ENCODE data around the gene SKIDA1.

Gene SKIDA1

DNA sequence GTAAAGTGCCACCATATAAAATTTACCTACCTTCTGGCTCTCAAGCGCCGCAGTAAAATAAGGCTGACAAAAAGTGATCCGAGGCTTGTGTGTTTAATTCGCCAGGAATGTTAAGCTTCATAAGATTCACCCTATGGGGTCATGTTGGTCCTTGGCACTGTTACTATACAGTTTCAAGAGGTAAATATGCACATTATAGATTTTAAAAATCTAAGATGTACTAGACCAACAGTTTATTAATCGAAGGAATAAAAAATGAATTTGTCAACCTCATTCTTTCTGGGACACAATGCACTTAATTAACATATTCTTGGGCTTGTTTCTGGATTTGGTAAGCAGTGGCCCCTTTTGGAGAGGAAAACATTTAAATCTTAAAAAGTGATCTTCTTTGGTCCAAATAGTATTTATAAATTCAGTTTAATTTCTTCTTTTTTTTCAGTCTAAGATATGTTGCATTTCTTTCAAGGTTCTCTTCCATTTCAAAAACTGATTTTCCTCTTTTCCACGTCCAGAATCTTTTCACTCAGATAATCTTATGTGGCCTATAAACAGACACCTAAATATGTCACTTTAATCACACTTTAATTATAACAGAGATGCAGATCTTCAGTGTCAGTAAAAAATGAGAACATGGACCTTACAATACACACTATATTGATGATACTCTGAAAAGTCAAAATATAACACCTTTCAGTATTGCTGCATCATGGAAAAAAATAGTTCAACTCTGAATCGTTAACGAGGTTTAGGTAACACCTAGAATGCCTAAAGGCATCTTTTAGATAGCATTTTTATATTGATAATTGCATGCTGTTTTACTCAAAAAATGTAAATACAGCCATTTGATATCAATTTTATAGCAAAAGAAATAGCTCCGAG lies 3.8 kb upstream of the SKIDA1 start:
- DNase-seq (ENCODE audit: low read depth), result no peak

GRCh38 chr10:21528236-21529031 lies 3.0 kb upstream of the SKIDA1 start:
- no peak for DNase-seq (ENCODE audit: low read depth)

DNA sequence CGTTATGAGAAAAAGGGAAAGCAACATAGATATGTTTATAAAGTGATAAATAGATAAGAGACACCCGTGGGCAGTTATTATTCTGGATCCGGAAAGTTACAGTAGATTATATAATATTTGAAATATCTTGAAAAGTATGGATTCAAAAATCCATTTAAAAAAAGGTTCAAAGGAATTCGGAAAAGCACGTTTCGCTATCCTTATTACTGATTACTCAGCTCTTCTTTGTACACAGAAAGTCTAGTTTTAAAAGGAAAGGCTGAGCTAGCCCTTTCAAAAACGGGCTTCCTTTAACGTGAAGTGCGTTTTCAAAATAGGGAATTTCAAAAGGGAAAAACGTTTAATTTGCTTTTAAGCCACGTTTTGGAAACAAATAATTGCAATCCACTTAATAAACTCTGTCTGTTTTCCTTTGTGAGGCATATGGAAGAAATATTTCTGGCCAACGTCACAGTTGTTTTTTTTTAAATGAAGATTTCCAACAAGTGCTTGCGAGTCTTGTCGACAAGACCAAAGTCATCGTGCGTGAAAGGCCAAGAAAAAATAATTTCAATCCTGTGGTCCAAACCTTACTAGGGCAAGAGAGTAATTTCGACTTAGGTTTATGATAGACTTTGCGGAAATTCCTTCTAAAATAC lies 2.2 kb upstream of the SKIDA1 start:
- no peak for DNase-seq (ENCODE audit: low read depth)

DNA sequence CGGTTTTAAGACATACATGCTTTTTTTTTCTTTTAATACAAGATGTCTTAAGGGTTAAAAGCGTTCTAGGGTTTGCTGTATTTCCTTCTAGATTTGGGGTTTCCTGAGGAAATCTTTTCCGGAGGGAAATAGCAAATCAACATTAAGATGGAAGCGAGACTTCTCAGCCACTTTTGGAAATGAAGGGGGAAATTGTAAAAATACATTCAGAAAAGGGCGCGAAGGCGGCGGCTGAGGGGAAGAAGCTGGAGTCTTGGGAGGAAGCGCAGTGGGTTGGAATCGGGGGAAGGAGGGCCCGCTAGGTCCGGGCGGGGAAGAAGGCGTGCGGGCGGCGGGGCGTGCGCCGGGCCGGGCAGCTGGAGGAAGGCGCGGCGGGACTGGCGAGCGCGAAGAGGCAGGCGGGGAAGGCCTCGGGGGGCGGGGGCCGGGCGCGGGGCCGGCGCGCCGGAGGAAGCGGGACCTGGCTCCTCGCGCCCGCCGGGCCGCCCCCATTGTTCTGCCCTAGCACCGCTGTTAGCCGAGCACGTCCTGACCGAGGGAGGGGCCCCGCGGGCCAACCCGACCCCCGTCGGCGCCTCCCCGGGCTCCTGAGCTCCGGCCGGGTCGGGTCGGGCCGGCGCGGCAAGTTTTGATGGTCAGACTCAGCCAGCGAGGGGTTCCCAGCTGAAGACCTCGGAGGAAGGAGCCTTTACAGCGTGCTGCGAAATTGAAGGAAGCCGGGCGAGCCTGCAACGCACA lies 1.5 kb upstream of the SKIDA1 start:
- DNase-seq (ENCODE audit: low read depth), result no peak

DNA sequence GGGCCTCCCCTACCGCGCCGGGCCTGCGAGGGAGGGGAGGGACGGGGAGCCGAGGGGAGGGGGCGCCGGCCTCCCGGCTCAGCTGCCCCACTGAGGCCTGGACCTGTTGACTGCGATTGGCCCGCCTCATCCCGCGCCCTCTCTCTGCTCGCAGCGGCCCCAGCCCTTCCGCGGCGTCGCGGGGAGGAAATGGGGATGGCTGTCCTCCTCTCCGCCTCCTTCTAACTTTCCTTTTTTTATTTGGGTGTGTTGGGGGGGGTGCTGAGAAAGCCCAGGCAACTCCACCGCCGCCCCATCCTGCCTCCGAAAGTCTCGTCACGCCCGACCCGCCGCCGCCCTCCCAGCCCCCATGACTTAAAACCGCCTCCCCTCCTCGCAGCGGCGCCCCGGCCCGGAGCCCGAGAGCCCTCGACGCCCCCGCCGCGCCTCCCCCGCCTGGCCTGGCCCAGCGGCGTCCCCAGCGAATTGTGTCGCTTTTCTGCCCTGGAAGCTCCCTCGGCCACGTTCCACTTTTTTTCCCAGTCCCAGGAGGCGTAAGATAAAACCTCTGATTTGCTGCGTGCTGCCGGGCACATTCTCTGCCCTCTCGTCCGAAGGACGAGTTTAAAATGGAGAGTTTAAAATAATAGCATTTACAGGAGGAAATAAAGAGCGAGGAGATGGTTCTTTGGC lies 842 bp upstream of the SKIDA1 start:
- peak; percentile 82 for DNase-seq (ENCODE audit: low read depth)

DNA sequence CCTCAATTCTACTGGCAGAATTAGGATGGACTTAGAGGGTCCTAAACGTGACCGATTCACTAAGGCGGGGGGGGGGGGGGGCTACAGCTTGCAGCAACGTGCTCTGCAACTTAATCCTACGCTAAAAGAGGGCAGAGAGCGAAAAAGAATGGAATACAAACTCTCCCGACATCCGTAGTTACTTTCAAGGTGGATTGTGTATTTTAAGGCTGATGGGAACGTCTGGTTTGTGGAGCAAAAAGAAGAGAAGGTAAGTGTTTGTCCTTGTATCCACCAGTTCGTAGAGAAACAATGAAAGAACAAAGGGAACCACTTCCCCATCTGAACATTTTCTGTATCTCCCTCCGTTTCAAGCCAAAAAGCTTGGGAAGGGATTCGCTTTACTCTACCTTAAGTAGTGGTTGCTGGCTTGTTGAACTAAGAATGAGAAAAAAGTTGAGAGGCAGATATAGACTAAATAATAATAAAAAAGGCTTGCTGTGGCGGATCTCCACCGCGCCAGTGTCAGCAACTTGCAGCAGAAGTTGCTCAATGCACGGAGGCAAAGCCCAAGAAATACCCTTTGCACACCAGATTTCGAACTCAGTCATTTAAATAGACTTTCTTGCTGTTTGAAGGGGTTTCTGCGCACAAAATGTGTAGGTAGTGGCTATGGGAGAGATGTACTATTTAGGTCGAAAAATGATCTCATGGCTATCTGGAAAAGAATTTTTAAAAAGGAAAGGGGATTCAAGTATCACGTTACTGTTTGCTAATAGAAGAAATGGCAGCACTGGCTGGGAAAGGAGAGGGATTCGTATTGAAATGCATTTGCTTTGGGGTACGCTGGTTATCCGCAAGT lies 736 bp downstream of the SKIDA1 start:
- DNase-seq (ENCODE audit: low read depth), result no peak

DNA sequence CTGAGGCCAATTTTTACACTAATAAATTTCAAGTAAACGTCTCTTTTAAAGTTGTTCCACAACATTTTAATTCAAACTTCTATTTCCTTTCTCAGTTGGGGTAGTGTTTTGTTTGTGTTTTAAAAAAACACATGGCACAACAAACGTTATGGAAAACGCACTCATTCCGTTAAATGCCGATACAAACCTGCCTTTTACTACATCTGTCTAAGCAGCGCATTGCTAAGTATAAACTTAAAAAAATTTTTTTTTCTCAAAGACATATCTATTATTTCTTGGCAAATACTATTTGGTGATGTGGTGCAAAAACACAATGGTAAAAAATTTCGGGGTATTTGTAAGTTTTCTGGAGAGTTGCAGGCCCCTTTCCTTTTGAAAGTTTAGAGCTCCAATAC lies 1.4 kb downstream of the SKIDA1 start:
- no peak for DNase-seq (ENCODE audit: low read depth)

DNA sequence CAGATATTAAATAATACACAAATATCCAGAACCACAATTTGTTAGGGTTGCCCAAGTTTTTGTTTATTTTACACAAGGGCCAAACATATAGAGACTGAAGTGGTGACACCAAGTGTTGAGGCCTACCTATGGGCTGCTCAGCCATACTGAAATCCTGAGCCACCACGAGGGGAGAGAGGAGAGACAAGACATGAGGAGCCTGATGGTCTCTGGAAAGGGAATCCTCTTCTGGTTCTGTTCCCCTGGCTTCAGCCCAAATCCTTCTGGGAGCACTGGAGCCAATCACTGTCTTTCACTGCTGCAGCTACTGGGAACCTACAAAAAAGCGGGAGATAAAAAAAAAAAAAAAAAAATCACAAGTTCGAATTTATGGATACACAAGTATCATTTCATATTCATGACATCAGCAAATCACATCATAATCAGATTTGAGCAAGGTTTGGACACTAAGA lies 1.9 kb downstream of the SKIDA1 start:
- DNase-seq (ENCODE audit: low read depth), result no peak

GRCh38 chr10:21522631-21523406 lies 2.7 kb downstream of the SKIDA1 start:
- no peak for DNase-seq (ENCODE audit: low read depth)

GRCh38 chr10:21521751-21522533 lies 3.5 kb downstream of the SKIDA1 start:
- DNase-seq (ENCODE audit: low read depth), result no peak

DNA sequence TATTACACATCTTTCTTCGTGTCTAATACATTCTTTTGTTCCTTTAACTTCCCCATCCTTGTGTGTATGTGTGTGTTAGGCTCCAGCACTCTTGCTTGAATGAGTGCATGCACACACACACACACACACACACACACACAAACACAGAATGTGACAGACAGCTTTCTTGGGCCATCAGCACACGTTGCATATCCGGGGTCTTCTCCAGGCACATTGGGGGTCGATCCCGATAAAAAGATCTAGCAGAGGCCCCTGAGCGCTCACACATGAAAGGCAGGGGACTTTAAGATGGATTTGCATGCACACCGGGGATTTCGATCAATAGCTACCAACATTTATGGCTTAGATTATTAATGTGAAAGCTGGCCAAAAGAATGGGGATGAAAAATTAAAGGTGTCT lies 4.5 kb downstream of the SKIDA1 start:
- no peak for DNase-seq (ENCODE audit: low read depth)

DNA sequence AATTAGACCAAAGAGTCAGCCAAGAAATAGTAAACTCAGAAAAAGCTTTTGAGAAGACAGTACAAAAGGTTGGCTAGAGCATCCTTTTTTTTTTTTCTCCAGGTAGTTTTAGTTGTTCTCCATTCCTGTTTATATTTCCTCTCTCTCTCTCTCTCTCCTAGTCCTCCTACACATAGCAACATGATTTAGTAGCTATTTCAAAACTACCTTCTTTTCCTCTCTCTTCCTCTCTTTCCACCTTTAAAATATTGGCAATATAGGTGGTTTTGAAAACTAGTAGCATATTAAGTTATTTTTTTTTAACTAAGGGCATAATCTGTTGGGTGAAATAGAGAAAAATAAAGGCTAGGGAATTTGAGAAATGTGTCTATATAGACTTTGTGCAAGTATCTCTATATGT lies 5.0 kb downstream of the SKIDA1 start:
- no peak for DNase-seq (ENCODE audit: low read depth)

DNA sequence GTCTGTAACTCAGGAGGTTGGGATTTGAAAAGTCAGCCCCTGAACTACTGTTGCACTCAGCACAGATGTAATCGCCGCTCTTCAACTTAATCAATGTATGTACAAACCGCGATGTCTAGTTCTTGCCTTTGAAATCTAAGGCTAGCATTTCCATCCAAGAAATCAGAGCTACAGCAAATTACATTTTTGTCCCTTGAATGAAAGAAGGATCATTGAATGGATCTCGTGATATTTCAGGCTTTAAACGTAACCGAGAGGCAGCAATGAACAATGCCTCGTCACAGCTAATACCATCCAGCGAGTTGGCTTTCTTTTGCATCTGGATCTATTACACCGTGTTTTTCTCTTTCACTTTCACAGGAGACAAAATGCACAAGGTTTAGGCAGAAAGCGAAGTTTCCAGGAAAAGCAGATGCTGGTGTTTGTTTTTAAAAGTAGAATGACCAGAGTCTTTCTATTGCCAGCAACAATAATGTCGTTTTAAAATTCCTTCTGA lies 5.5 kb downstream of the SKIDA1 start:
- peak; percentile 54 for DNase-seq (ENCODE audit: low read depth)

GRCh38 chr10:21519397-21519933 lies 6.0 kb downstream of the SKIDA1 start:
- no peak for DNase-seq (ENCODE audit: low read depth)

- no peak for DNase-seq (ENCODE audit: low read depth)
Measured at GRCh38 chr10:21518641-21519396, 6.7 kb downstream of the SKIDA1 start.

DNA sequence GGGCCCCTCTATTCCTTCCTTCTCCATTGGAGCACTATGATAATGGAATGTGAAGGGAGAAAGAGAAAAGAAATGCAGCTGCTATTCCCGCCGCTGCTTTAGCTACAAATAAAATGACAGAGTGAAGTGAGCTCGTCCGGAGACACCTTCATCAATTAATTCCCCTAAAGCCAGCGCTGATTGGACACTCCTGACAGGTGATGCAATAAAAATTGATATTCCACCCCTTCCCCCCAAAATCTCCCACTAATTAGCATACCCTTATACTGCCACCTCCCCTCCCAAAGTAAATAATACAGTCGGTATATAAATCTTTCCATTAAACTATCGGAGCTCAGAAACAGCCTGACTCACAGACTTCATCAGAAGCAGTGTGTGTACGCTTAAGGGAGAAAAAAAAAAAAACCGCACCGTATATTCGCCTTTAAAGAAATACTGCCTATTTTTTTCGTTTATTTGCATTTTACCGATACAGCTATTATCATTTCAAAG lies 7.3 kb downstream of the SKIDA1 start:
- no peak for DNase-seq (ENCODE audit: low read depth)

Data from fibroblast of the conjunctiva (primary cell).